ENCODE data around the gene CNOT4.

- no peak for TF ChIP-seq CTCF (conservative IDR thresholded peaks at IDR 0.05 in 1 of 2, IDR thresholded peaks at IDR 0.05 in 1 of 2; ENCODE audit: low read depth in 1 of 2, low read length in 2 of 2)
- TF ChIP-seq EZH2 (IDR thresholded peaks at IDR 0.05; ENCODE audit: low read length, missing control alignments), result no peak
These were observed 26.2 kb upstream of the CNOT4 start for GRCh38 chr7:135536150-135536549.

Data from fibroblast of lung (primary cell).